PFSK-1 (cell line): ENCODE measurements around the gene MAML2.

ENCODE experiments used
- FOXP2 ChIP-seq: optimal IDR thresholded peaks from 2 replicates; pipeline ENCODE3; 2011; ENCODE audit warnings: borderline replicate concordance, control low read depth, inconsistent platforms; ENCODE audit not compliant: insufficient read depth; ENCODE audit errors: extremely low read length, extremely low read depth
- POLR2AphosphoS5 ChIP-seq: IDR thresholded peaks from 2 replicates; pipeline ENCODE4 v1.6.1; 2012; ENCODE audit warnings: low read depth, mild to moderate bottlenecking, control low read depth, low read length, moderate library complexity
- REST ChIP-seq, 2 experiments: IDR thresholded peaks; 2 replicates each; pipeline versions ENCODE4 v1.6.1 to v1.8.0; 2011 to 2012; ENCODE audit warnings: low read depth in 2 of 2, low read length in 2 of 2, control low read depth in 1 of 2, inconsistent platforms in 1 of 2, mild to moderate bottlenecking in 1 of 2, moderate library complexity in 1 of 2; ENCODE audit not compliant: insufficient read depth in 1 of 2
- SIN3A ChIP-seq: IDR thresholded peaks from 2 replicates; pipeline ENCODE4 v1.6.1; 2012; ENCODE audit warnings: mild to moderate bottlenecking, low read length, moderate library complexity, borderline replicate concordance; ENCODE audit not compliant: insufficient read depth
- TAF1 ChIP-seq: IDR thresholded peaks from 2 replicates; pipeline ENCODE4 v1.6.1; 2012; ENCODE audit warnings: low read length, control low read depth, borderline replicate concordance; ENCODE audit not compliant: insufficient read depth

The MAML2 gene

DNA sequence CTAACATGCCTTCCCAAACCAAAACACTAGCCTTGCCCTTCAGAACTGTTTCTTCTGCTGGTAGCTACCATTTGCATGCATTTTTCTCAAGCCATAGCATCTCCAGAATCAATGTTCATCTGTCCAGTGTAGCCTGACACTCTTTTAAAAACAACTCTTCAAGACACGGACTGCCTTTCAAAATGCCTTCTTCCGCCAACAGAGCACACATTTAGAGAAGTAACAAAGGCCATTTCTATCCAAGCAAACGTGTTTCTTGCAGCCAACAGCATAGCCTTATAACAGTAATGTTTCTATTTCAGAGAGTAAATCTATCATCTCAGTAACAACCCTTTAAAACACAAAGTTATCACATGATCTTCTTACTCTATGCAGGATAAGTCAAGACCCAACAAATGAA is 275.8 kb downstream of the MAML2 start:
- no peak for TF ChIP-seq FOXP2

- no peak for TF ChIP-seq REST (IDR thresholded peaks at IDR 0.05; ENCODE audit: insufficient read depth in 1 of 2, low read depth in 2 of 2, low read length in 2 of 2)
These were observed 277.6 kb downstream of the MAML2 start for GRCh38 chr11:96065379-96065778.

DNA sequence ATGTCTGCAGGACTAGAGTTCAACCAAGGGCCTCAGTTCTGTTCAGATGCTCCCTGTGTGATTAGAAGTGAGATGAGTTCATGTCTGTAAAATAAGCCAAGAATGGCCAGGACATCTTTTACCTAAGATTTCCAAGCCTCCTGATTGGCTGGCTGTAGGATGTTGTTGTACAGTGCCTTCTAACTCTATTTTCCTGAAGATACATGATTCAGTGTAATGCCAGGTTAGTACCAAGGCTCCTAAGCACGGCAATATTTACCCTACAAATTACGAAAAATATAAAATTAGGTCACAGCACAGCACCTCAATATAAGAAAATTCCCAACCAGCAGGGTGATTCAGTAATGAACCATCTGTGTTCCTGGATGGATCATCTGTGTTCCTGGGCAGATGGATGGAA is 279.1 kb downstream of the MAML2 start:
- TF ChIP-seq SIN3A (no peak), REST (IDR thresholded peaks at IDR 0.05; ENCODE audit: insufficient read depth in 1 of 2, low read depth in 2 of 2, low read length in 2 of 2) (no peak), TAF1 (no peak), POLR2AphosphoS5 (no peak), FOXP2 (no peak)

DNA sequence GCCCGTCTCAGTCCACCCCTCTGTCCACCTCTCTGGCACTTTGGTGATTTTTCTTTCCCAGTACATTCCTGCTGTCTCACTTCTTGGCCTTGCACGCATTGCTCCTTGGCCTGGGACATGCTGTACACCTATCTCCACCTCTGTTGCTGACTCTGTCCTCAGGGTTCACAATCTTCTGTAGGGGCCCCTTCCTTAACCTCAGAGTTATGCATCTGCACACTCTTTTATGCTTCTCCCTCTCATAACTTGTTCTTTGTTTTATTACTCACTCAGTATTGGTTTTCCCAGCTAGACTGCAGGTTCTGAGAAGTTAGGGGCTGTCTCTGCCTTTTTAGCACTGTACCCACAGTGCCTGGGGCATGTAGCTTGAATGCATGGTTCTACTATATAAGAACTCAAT is 279.9 kb downstream of the MAML2 start:
- TF ChIP-seq SIN3A (no peak), REST (IDR thresholded peaks at IDR 0.05; ENCODE audit: insufficient read depth in 1 of 2, low read depth in 2 of 2, low read length in 2 of 2) (no peak), POLR2AphosphoS5 (no peak), FOXP2 (no peak), TAF1 (no peak)

DNA sequence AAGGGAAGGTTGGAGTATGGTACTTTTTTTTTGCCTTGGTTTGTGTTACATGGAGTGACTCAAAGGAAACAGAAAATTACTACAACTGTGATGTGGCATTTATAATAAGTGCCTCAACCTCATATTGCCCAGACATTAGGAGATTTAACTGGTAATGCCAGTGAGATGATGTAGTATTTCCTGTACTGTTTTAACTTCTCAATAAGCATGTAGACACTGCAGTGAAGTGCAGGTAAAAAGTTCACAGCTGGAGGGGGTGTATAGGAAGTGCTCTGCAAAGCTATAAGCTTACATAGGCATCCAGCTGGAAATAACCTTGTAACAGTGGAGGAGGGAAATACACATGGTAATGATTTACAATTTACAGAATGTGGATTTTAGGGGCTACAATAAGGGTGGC is 280.9 kb downstream of the MAML2 start:
- TF ChIP-seq TAF1 (no peak), FOXP2 (no peak), SIN3A (no peak), POLR2AphosphoS5 (no peak), REST (IDR thresholded peaks at IDR 0.05; ENCODE audit: insufficient read depth in 1 of 2, low read depth in 2 of 2, low read length in 2 of 2) (no peak)
